PFSK-1 (cell line): Measurements from ENCODE around the gene ELL2.

ENCODE experiments used
- FOXP2 ChIP-seq: optimal IDR thresholded peaks from 2 replicates; pipeline ENCODE3; 2011; ENCODE audit warnings: borderline replicate concordance, control low read depth, inconsistent platforms; ENCODE audit not compliant: insufficient read depth; ENCODE audit errors: extremely low read length, extremely low read depth
- POLR2AphosphoS5 ChIP-seq: IDR thresholded peaks from 2 replicates; pipeline ENCODE4 v1.6.1; 2012; ENCODE audit warnings: low read depth, mild to moderate bottlenecking, control low read depth, low read length, moderate library complexity
- REST ChIP-seq, 2 experiments: IDR thresholded peaks; 2 replicates each; pipeline versions ENCODE4 v1.6.1 to v1.8.0; 2011 to 2012; ENCODE audit warnings: low read depth in 2 of 2, low read length in 2 of 2, control low read depth in 1 of 2, inconsistent platforms in 1 of 2, mild to moderate bottlenecking in 1 of 2, moderate library complexity in 1 of 2; ENCODE audit not compliant: insufficient read depth in 1 of 2
- SIN3A ChIP-seq: IDR thresholded peaks from 2 replicates; pipeline ENCODE4 v1.6.1; 2012; ENCODE audit warnings: mild to moderate bottlenecking, low read length, moderate library complexity, borderline replicate concordance; ENCODE audit not compliant: insufficient read depth
- TAF1 ChIP-seq: IDR thresholded peaks from 2 replicates; pipeline ENCODE4 v1.6.1; 2012; ENCODE audit warnings: low read length, control low read depth, borderline replicate concordance; ENCODE audit not compliant: insufficient read depth

Gene ELL2

DNA sequence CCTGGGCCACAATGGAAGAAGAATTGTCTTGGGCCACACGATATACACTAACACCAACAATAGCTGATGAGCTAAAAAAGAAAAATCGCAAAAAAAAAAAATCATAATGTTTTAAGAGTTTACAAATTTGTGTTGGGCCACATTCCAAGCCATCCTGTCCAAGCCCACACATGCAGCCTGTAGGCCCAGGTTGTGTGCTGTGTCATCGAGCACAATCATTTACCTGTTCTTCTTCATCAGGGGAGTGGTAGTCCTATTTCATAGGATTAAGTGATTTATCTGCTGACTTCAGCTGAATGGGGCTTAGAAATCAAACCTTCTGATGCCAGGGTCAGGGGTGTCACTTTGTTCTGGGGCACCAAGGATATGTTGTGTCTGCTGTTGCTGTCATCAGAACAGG, 44.6 kb upstream of the ELL2 start:
- no peak for TF ChIP-seq SIN3A
- TF ChIP-seq FOXP2, result no peak
- no peak for TF ChIP-seq POLR2AphosphoS5
- no peak for TF ChIP-seq TAF1
- TF ChIP-seq REST (IDR thresholded peaks at IDR 0.05; ENCODE audit: insufficient read depth in 1 of 2, low read depth in 2 of 2, low read length in 2 of 2), result no peak

GRCh38 chr5:96004754-96005153, 43.1 kb upstream of the ELL2 start:
- TF ChIP-seq TAF1 (no peak), FOXP2 (no peak), POLR2AphosphoS5 (no peak), REST (IDR thresholded peaks at IDR 0.05; ENCODE audit: insufficient read depth in 1 of 2, low read depth in 2 of 2, low read length in 2 of 2) (no peak), SIN3A (no peak)

DNA sequence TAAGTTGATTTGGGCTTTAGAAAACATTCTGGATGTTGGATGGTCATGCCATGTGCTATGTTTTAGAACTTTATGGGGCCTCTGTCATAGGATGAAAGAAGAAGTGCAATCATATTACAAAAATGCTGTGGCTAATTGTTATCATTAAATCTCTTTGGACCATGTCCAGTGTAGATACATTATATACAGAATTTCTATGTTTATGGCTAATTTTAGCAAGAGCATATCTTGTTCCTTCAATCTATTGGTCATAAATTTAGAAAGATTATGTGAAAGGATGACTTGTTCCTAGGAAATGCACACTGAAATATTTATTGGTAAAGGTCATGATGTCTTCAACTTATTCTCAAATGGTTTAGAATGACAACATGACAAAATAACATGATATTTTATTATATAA, 42.4 kb upstream of the ELL2 start:
- no peak for TF ChIP-seq SIN3A
- TF ChIP-seq REST (IDR thresholded peaks at IDR 0.05; ENCODE audit: insufficient read depth in 1 of 2, low read depth in 2 of 2, low read length in 2 of 2), result no peak
- no peak for TF ChIP-seq TAF1
- no peak for TF ChIP-seq POLR2AphosphoS5
- no peak for TF ChIP-seq FOXP2

DNA sequence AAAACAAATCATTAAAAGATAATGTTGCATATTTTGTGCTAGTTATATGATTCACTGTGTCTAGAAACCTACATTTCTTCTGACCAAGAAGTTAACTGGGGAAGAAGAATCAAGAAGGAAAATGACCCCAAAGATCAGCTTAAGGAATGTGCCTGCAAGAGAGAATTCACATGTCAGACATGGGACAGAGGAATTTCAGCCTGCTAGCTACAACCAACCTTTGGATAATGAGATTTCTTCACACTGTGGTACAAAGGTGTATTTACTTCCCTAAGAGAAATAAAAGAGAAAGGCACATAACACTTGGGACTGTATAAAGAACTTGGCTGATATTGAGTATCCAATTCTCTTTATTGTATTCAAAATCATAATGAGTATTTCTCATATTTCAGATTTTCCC, 39.6 kb upstream of the ELL2 start:
- no peak for TF ChIP-seq POLR2AphosphoS5
- TF ChIP-seq FOXP2, result no peak
- no peak for TF ChIP-seq TAF1
- TF ChIP-seq SIN3A, result no peak
- no peak for TF ChIP-seq REST (IDR thresholded peaks at IDR 0.05; ENCODE audit: insufficient read depth in 1 of 2, low read depth in 2 of 2, low read length in 2 of 2)

GRCh38 chr5:96000308-96000707, 38.7 kb upstream of the ELL2 start:
- TF ChIP-seq FOXP2 (no peak), REST (IDR thresholded peaks at IDR 0.05; ENCODE audit: insufficient read depth in 1 of 2, low read depth in 2 of 2, low read length in 2 of 2) (no peak)
